GM19395 (cell line): Measurements from ENCODE around the gene PYGM.

Experiments
- ATAC-seq: cut with Tn5 transposase; IDR thresholded peaks from one replicate; pipeline ENCODE4 v1.9.1; 2021; ENCODE audit warnings: mild to moderate bottlenecking, moderate library complexity; ENCODE audit not compliant: unreplicated experiment

Gene PYGM

GRCh38 chr11:64759722-64760719 is at the start of gene PYGM:
Gene PYGM, minus strand, starts transcription at chr11:64759974. Its CDS starts 76 bp downstream, at chr11:64759898.
- no peak for ATAC-seq

GRCh38 chr11:64805481-64805880 is 45.7 kb upstream of the PYGM start:
- no peak for ATAC-seq

- ATAC-seq, result no peak
Observed at GRCh38 chr11:64804346-64805210, 44.8 kb upstream of the PYGM start.

GRCh38 chr11:64803846-64804345 is 44.1 kb upstream of the PYGM start:
- no peak for ATAC-seq

- peak; percentile 56 for ATAC-seq
Observed at GRCh38 chr11:64803158-64803845, 43.5 kb upstream of the PYGM start, which contains the start of gene MAP4K2. Gene MAP4K2, minus strand, starts transcription at chr11:64803214. Its CDS starts 65 bp downstream, at chr11:64803149.

- ATAC-seq, result peak; percentile 18
Observed at GRCh38 chr11:64802370-64803157, 42.8 kb upstream of the PYGM start.

GRCh38 chr11:64801561-64802369 is 42.0 kb upstream of the PYGM start:
- no peak for ATAC-seq

- ATAC-seq, result no peak
Observed at GRCh38 chr11:64801158-64801464, 41.3 kb upstream of the PYGM start.

- no peak for ATAC-seq
Observed at GRCh38 chr11:64800303-64801157, 40.8 kb upstream of the PYGM start.

- ATAC-seq, result no peak
Observed at GRCh38 chr11:64799623-64800302, 40.0 kb upstream of the PYGM start.

- ATAC-seq, result no peak
Observed at GRCh38 chr11:64799256-64799622, 39.5 kb upstream of the PYGM start.

- ATAC-seq, result no peak
Observed at GRCh38 chr11:64796757-64797541, 37.2 kb upstream of the PYGM start.

- no peak for ATAC-seq
Observed at GRCh38 chr11:64796047-64796756, 36.4 kb upstream of the PYGM start.

- ATAC-seq, result no peak
Observed at GRCh38 chr11:64794526-64794925, 34.8 kb upstream of the PYGM start.

- no peak for ATAC-seq
Observed at GRCh38 chr11:64793271-64794160, 33.7 kb upstream of the PYGM start.
